Measurements from ENCODE around the gene ABCB11. TPM values are rescaled to one million over a fixed set of nuclear protein-coding genes. Genes with fewer than 3 reads are reported as not detected.

The ABCB11 gene
- total and polyA plus RNA-seq, 2 donors = 0.04 to 0.11 TPM

- Histone ChIP-seq H3K36me3 (ENCODE audit: insufficient read depth) (no peaks in the 10 kb centered on the region), H3K4me3 (ENCODE audit: low read depth, low read length) (no peak overlapping the region), H3K27ac (ENCODE audit: low read depth) (no peak overlapping the region), H3K4me1 (ENCODE audit: insufficient read depth) (no peaks in the 10 kb centered on the region)
- DNase-seq (ENCODE audit: extremely low spot score) = no peak
- 22% methylated on average over 3 of the region's 3 CpGs for WGBS
These were observed 21.1 kb downstream of the ABCB11 start for GRCh38 chr2:169009865-169010579.

GRCh38 chr2:169007941-169008340 lies 23.2 kb downstream of the ABCB11 start:
- no peak for DNase-seq (ENCODE audit: extremely low spot score)
- Histone ChIP-seq H3K27ac (ENCODE audit: low read depth) (no peak overlapping the region), H3K4me1 (ENCODE audit: insufficient read depth) (no peaks in the 10 kb centered on the region), H3K4me3 (ENCODE audit: low read depth, low read length) (no peak overlapping the region), H3K36me3 (ENCODE audit: insufficient read depth) (no peaks in the 10 kb centered on the region)
- WGBS = 78% methylated on average over 2 of the region's 2 CpGs

- no peaks in the 10 kb centered on the region for H3K36me3 ChIP-seq (ENCODE audit: insufficient read depth)
- no peaks in the 10 kb centered on the region for H3K4me1 ChIP-seq (ENCODE audit: insufficient read depth)
- H3K27ac ChIP-seq (ENCODE audit: low read depth) = no peak overlapping the region
- WGBS = 82% methylated on average over 3 of the region's 3 CpGs
- H3K4me3 ChIP-seq (ENCODE audit: low read depth, low read length) = no peak overlapping the region
- DNase-seq (ENCODE audit: extremely low spot score) = no peak
These were observed 23.8 kb downstream of the ABCB11 start for GRCh38 chr2:169007356-169007755.

- no peak overlapping the region for H3K27ac ChIP-seq (ENCODE audit: low read depth)
- DNase-seq (ENCODE audit: extremely low spot score) = no peak
- no peaks in the 10 kb centered on the region for H3K4me1 ChIP-seq (ENCODE audit: insufficient read depth)
- 94% methylated on average over 5 of the region's 5 CpGs for WGBS
- no peaks in the 10 kb centered on the region for H3K36me3 ChIP-seq (ENCODE audit: insufficient read depth)
- H3K4me3 ChIP-seq (ENCODE audit: low read depth, low read length) = no peak overlapping the region
These were observed 24.5 kb downstream of the ABCB11 start for GRCh38 chr2:169006665-169007064.

DNA sequence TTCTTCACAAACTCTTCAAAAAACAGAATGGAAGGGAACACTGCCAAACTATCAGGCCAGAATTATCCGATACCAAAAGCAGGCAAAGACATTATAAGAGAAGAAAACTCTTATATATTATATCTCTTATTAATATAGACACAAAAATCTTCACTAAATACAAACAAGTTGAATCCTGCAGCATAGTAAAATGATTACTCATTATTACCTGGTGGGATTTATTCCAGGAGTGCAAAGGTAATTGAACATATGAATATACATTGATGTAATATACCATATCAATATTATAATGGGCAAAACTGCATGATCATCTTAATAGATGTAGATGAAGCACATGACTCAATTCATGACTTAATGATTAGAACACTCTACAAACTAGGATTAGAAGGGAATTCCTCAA lies 25.1 kb downstream of the ABCB11 start:
- no peak for DNase-seq (ENCODE audit: extremely low spot score)
- no peak overlapping the region for H3K27ac ChIP-seq (ENCODE audit: low read depth)
- H3K4me3 ChIP-seq (ENCODE audit: low read depth, low read length) = no peak overlapping the region
- no peaks in the 10 kb centered on the region for H3K4me1 ChIP-seq (ENCODE audit: insufficient read depth)
- H3K36me3 ChIP-seq (ENCODE audit: insufficient read depth) = no peaks in the 10 kb centered on the region
- WGBS = 88% methylated on average over 1 of the region's 1 CpG

GRCh38 chr2:169005080-169005598 lies 26.0 kb downstream of the ABCB11 start:
- no peaks in the 10 kb centered on the region for H3K4me1 ChIP-seq (ENCODE audit: insufficient read depth)
- no peaks in the 10 kb centered on the region for H3K36me3 ChIP-seq (ENCODE audit: insufficient read depth)
- WGBS = 87% methylated on average over 4 of the region's 4 CpGs
- H3K27ac ChIP-seq (ENCODE audit: low read depth) = no peak overlapping the region
- no peak for DNase-seq (ENCODE audit: extremely low spot score)
- no peak overlapping the region for H3K4me3 ChIP-seq (ENCODE audit: low read depth, low read length)

- no peak for DNase-seq (ENCODE audit: extremely low spot score)
- no peaks in the 10 kb centered on the region for H3K36me3 ChIP-seq (ENCODE audit: insufficient read depth)
- no peaks in the 10 kb centered on the region for H3K4me1 ChIP-seq (ENCODE audit: insufficient read depth)
- H3K4me3 ChIP-seq (ENCODE audit: low read depth, low read length) = no peak overlapping the region
- 67% methylated on average over 3 of the region's 3 CpGs for WGBS
- no peak overlapping the region for H3K27ac ChIP-seq (ENCODE audit: low read depth)
These were observed 28.9 kb downstream of the ABCB11 start for GRCh38 chr2:169002161-169002738.

- H3K36me3 ChIP-seq (ENCODE audit: insufficient read depth) = no peaks in the 10 kb centered on the region
- H3K4me1 ChIP-seq (ENCODE audit: insufficient read depth) = no peaks in the 10 kb centered on the region
- no peak overlapping the region for H3K27ac ChIP-seq (ENCODE audit: low read depth)
- no peak for DNase-seq (ENCODE audit: extremely low spot score)
- no peak overlapping the region for H3K4me3 ChIP-seq (ENCODE audit: low read depth, low read length)
- 86% methylated on average over 5 of the region's 5 CpGs for WGBS
These were observed 29.9 kb downstream of the ABCB11 start for GRCh38 chr2:169001116-169001815.

DNA sequence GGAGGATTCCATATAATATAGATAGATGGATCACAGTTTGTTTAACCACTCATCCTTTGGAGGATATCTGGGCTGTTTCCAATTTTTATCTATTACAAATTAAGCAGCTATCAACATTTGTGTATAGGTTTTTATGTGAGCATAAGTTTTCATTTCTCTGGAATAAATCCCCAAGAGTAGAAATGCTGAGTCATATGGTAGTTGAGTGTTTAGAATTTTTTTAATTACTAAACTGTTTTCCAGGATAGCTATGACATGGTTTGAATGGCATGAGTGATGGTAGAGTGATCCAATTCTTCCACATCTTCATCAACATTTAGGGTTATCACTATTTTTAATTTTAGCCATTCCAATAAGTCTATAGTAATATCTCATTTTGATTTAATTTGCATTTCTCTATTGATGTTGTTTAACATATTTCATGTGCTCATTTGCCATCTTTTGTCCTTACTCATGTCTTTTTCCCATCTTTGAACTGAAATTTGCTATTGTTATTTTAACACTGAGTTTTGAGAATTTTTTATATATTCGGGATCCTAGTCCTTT lies 31.4 kb downstream of the ABCB11 start:
- H3K27ac ChIP-seq (ENCODE audit: low read depth) = no peak overlapping the region
- no peaks in the 10 kb centered on the region for H3K36me3 ChIP-seq (ENCODE audit: insufficient read depth)
- WGBS = 95% methylated on average over 1 of the region's 1 CpG
- H3K4me1 ChIP-seq (ENCODE audit: insufficient read depth) = no peaks in the 10 kb centered on the region
- no peak overlapping the region for H3K4me3 ChIP-seq (ENCODE audit: low read depth, low read length)
- no peak for DNase-seq (ENCODE audit: extremely low spot score)

DNA sequence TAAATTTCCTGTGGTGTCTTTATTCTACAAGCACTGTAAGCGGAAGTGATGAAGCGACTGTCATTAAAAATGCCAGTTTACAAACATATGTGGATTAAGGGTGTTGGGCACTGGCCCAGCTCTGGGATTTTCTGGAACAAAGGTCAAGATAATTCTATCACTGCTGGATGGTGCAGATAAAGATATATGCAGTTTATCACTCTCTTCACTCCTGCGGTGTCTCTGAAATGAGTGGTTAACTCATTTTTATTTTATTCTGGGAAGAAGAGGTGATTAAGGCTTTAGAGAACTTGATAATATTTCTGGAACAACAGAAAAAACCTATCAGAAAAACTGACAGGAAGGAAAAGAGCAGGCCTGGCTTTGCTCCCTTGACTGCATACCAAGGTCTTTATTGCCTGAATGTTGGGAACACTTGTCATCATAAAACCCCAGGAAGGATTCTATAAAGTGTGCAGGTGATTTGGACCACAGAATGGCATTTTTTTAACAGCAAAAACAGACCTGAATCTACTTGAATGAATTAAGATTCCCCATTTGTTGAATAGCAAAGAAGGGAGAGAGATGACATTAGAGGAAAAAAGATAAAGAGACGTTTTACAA lies 32.4 kb downstream of the ABCB11 start:
- no peak overlapping the region for H3K27ac ChIP-seq (ENCODE audit: low read depth)
- H3K36me3 ChIP-seq (ENCODE audit: insufficient read depth) = no peaks in the 10 kb centered on the region
- no peak for DNase-seq (ENCODE audit: extremely low spot score)
- 47% methylated on average over 4 of the region's 4 CpGs for WGBS
- H3K4me3 ChIP-seq (ENCODE audit: low read depth, low read length) = no peak overlapping the region
- H3K4me1 ChIP-seq (ENCODE audit: insufficient read depth) = no peaks in the 10 kb centered on the region

GRCh38 chr2:168997794-168998193 lies 33.3 kb downstream of the ABCB11 start:
- Histone ChIP-seq H3K4me3 (ENCODE audit: low read depth, low read length) (no peak overlapping the region), H3K27ac (ENCODE audit: low read depth) (no peak overlapping the region), H3K4me1 (ENCODE audit: insufficient read depth) (no peaks in the 10 kb centered on the region), H3K36me3 (ENCODE audit: insufficient read depth) (no peaks in the 10 kb centered on the region)
- 91% methylated on average over 1 of the region's 1 CpG for WGBS
- no peak for DNase-seq (ENCODE audit: extremely low spot score)

DNA sequence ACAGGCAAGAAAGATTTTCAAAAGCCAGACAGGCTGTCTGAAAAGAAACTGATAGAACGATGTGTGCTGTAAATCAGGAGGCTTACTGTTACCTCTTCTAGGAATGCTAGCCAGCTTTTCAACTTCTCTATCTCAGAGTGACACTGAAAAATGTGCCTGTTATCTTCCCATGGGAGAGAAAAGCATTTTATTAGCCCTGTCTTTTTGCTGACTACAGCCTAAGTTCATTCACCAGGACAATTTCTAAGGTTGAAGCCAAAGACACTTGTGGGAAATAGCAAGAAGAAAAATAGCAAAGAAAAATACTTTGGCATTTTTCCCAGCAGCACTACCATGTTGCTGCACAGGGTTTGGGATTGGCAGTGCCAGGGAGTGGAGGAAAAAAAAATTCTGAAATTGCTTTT lies 34.0 kb downstream of the ABCB11 start:
- DNase-seq (ENCODE audit: extremely low spot score) = no peak
- Histone ChIP-seq H3K4me3 (ENCODE audit: low read depth, low read length) (no peak overlapping the region), H3K36me3 (ENCODE audit: insufficient read depth) (no peaks in the 10 kb centered on the region), H3K4me1 (ENCODE audit: insufficient read depth) (no peaks in the 10 kb centered on the region), H3K27ac (ENCODE audit: low read depth) (no peak overlapping the region)
- 30% methylated on average over 1 of the region's 1 CpG for WGBS

- Histone ChIP-seq H3K4me3 (ENCODE audit: low read depth, low read length) (no peak overlapping the region), H3K4me1 (ENCODE audit: insufficient read depth) (no peaks in the 10 kb centered on the region), H3K27ac (ENCODE audit: low read depth) (no peak overlapping the region), H3K36me3 (ENCODE audit: insufficient read depth) (no peaks in the 10 kb centered on the region)
- WGBS = 87% methylated on average over 1 of the region's 1 CpG
- DNase-seq (ENCODE audit: extremely low spot score) = no peak
These were observed 35.4 kb downstream of the ABCB11 start for GRCh38 chr2:168995744-168996143.

All from urinary bladder (tissue), 4 donors.